Germinal center (tissue), 1 donor: Measurements from ENCODE around the gene RAB38.

ENCODE experiments used
- DNase-seq: peaks from one replicate; pipeline ENCODE4 v3.0.0; 2012; ENCODE audit warnings: mixed read lengths, low spot score

Gene RAB38

DNA sequence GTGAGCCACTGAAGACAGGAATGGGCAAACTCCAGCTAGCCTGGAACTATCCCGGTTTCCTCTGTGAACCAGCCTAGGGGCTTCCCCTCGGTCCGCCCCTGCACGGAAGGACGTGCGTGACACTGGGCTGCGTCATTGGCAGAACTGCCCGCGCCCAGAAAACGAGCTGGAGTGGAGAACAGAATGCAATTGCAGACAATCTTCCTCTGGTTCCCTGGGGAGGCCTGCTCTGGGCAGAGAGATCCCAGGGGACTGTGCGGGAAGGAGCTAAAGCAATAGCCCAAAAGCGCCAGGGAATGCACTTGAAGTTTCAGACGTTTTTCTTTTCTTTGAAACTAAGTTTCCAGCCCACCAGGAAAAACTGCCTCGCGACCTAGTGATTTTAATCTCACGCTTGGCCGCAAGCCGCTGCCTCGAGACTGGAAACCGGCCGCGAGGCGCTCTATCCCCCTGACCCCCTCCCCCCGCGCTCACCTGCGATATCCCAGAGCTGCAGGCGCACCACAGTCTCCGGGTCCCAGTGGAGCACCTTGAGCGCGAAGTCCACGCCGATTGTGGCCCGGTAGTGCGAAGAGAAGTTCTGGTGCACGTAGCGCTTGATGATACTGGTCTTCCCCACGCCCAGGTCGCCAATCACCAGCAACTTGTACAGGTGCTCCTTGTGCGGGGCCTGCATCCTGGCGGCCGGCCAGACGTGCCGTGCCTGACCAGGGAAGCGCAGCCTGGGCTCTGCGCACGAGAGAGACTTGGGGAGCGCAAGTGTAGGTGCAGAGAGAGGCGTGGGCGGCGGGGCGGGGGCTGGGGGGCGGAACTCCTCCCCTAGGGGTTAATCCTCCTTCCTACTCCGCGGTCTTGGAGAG, at the start of gene RAB38:
RAB38 (minus strand) TSS at position 735 of the 860 bp plus-strand sequence; CDS start at position 676, 59 bp downstream.
- no peak for DNase-seq

DNA sequence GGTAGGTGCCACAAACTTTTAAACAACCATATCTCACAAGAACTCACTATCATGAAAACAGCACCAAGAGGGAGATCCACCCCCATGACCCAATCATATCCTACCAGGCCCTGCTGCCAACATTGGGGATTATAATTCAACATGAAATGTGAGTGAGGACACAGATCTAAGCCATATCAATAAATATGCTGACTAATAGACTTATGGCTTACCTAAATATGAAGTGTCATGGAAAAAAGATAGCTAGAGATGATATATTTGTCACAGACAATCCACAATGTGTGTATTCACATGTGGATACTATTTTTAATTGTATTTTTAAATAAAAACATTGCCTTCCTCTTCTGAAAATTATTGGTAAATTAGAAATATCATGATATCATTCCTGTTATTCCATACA, 38.2 kb upstream of the RAB38 start:
- no peak for DNase-seq

DNA sequence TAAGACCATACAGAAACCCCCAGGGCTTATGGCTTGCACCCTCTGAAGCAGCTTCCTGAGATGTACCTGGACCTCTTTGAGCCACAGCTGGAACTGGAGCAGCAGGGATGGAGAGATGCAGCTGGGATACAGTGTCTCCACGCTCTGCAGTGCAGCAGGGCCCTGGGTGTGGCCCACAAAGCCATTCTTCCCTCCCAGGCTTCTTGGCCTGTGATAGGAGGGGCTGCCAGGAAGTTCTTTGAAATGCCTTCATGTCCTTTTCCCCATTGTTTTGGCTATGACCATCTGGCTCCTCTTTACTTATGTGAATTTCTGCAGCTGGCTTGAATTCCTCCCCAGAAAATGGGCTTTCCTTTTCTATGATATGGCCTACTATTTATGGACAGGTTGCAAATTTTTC, 37.1 kb upstream of the RAB38 start:
- DNase-seq: no peak

DNA sequence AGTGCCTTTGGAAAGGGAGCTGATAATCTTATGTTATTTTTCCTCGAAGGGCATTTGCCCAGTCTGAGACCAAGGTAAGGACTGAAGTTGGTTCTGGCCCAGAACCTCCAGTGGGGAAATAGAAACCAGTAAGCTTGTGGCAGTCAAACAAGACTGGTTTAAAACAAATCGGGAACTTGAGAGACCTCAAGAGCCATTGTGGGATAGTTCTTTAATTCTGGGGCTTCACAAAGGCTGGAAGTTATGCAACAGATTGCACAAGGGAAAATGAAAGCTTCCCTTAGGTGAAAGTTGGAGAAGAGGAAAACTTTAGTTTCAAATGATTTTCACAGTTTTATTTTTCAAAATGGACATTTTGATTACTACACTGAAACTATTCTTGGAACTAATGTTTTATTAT, 33.5 kb upstream of the RAB38 start:
- DNase-seq: no peak

DNA sequence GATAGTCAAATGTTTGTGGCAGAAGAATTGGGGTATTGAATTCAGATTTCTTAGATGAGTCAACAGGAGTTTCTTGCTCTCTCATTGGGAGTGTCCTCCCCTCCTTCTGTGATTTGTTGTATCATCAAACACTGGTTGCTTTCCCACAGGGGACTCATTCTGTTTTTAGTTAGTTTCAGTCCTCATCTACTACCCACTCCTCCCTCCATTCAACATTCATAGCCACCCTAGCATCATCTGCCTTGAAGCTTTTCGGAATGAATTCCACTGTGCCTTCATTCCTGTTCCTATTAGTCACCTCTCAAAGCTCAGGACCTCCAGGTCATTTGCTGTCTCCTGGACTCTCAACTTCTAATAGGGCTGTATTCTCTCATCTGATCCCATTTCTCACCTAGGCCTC, 31.5 kb upstream of the RAB38 start:
- DNase-seq: no peak

DNA sequence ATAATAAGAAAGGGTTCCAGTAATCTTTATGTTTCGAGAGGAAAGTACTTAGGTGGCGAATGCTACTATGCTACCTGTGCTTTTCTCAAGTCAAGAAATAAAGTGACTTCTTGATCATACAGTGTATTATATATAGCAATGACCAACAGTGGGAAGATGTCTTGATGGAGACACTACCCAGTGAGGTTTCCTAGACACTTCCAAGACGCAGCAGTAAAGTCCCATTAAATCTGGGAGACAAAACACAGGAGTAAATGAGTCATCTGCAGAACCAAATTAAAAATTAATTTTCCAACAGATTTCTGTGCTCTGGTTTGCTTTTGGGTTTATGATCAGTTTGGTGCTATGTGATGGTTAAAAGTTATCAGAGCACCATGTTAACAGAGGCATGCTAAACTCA, 29.1 kb upstream of the RAB38 start:
- no peak for DNase-seq

DNA sequence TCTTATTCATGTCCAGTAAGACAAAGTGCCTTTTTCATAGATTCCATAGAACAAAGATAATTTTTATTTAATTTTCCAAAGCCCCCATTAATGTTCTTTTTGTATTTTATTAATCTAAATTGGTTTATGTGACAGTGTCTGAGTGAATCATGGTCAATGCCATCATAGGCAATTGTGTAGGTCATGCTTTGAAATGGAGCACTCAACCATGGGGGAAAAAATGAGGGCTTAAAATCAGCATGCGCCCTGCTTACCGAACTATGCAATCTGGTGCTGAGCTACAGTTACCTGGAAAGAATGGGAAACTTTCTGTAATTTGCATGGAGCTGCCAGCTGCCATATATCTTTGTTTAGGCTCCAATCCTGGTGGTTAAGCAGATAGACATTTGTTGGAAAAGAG, 28.4 kb upstream of the RAB38 start:
- DNase-seq: no peak

DNA sequence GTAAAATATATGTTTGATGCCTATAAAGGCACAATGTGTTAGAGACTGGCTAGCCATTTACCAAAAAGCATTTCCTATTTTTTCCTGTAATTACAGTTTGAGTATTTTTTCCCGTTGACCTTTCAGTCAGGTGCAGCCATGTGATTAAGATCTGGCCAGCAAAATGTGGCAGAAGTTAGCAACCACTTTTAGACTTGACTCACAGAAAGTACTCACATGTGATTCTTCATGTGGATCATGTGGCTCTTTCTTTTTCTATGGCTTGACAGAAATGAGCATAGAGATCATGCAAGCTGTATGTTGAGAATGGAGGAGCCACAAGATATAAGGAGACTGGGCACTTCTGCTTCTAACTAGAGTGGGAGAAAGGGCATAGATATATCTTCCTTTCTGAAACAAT, 27.3 kb upstream of the RAB38 start:
- DNase-seq: no peak

DNA sequence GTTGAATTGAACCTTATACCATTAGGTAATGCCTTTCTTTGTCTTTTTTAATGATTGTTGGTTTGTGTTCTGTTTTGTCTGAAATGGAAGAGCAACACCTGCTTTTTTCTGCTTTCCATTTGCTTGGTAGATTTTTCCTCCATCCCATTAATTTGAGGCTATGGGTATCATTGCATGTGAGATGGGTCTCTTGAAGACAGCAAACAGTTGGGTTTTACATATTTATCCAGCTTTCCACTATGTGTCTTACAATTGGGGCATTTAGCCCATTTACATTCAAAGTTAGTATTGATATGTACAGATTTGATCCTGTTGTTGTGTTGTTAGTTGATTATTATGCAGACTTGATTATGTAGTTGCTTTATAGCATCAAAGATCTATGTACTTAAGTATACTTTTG, 21.1 kb upstream of the RAB38 start:
- DNase-seq: no peak

DNA sequence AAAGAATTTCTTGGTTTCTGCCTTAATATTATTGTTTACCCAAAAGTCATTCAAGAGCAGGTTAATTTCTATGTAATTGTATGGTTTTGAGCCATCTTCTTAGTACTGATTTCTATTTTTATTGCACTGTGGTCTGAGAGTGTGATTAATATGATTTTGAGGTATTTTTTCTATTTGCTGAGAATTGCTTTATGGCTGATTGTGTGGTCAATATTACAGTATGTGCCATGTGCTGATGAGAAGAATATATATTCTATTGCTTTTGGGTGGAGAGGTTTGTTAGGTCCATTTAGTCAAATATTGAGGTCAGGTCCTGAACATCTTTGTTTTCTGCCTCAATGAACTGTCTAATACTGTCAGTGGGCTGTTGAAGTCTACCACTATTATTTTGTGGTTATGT, 20.7 kb upstream of the RAB38 start:
- no peak for DNase-seq

DNA sequence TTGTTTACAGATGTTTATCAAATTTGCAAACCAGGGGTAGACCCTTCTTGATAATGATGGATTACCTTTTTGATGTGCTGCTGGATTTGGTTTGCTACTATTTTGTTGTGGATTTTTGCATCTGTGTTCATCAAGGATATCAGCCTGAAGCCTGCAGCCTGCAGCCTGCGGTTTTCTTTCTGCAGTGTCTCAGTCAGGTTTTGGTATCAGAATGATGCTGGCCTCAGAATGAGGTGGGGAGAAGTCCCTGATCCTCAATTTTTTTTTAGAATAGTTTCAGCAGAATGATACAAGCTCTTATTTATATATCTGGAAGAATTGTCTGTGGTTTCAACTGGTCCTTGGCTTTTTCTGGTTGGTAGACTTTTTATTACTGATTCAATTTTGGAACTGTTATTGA, 19.7 kb upstream of the RAB38 start:
- no peak for DNase-seq

DNA sequence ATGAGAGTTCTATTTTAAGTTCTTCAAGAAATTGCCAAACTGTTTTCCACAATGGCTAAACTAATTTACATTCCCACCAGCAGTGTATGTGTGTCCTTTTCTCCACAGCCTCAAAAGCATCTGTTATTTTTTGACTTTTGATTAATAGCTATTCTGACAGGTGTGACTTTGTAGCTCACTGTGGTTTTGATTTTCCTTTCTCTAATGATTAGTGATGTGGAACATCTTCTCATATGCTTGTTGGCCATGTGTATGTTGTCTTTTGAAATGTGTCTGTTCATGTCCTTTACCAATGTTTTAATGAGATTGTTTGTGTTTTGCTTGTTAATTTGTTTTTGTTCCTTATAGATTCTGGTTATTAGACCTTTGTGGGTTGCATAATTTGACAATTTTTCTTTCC, 18.0 kb upstream of the RAB38 start:
- DNase-seq: no peak

DNA sequence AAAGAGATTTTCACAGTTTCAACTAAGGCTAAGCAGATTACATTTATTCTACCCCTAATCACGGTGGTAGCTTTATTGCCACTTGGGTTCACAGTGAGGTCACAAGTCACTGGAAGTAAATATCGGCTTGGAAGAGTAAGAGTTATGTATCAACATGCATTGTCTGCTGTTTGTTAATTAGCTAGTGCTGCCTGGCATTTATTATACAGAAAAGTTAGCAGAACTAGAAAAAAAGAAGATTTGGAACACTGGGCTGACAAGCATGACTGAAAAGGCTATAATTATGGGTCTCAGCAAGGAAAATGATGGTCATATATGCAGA, 13.7 kb upstream of the RAB38 start:
- DNase-seq: no peak

DNA sequence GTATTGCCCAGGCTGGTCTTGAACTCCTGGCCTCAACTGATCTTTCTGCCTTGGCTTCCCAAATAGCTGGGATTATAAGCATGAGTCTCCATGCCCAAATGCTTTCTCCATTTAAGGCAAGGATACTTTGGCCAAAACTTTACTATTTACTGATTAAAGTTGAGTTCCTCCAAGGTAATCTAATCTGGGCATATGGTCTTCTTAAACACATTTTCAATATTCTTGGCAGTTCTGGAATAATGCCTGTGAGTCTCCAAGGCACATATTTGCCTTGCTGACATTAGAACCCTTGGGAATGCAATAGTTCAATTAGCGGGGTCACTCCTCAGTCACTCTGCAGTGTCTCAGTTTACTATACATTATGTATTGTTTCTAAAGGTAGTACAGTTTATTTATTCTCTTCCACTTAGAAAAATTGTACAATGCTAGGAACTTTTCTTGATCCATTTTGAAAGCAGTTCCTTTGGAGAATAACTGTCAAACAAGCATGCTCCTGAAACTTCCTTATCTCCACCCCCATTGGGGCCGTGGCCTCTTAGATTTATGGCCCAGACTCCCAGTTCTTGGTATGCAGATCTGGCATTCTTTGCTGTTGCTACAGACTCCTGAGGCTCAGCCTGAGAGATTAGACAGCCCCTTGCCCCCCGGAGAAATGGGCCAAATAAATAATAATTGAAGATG, 13.1 kb upstream of the RAB38 start:
- DNase-seq: no peak

DNA sequence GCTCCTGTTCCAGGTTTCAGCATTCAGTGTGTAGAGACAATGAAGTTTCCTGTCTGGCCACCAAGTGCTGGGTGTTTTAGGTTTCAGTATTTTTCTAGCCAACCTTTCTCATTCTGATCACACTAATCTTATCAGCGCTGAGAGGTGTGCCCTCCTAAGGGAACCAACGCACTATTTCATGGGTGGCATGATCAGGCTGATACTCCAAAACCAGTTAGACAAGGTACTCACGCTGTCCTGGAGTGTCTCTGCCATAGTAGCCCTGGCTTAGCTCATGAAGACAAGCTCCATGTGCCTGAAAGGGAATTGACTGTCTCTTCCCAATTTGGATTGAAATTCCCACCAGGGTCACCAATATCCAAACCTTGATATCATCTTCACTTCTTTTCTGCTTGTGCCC, 8.0 kb upstream of the RAB38 start:
- no peak for DNase-seq

DNA sequence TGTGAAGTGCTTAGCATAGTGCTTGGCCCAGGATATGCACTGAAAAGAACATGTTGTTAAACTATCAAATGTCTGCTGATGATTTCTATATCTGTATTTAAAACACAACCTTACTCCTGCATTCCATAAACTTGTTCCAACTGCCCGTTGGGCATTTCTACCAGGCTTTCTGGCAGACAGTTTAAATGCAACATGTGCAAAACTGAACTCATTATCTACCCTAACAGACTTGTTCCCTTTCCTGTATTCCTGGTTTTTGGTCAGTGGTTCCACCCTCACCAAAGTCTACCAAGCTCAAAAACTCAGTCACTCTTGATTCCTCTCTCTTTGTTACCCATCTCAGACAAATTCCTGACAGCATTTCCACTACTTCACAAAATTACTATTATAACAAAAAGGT, 6.5 kb upstream of the RAB38 start:
- DNase-seq: no peak

DNA sequence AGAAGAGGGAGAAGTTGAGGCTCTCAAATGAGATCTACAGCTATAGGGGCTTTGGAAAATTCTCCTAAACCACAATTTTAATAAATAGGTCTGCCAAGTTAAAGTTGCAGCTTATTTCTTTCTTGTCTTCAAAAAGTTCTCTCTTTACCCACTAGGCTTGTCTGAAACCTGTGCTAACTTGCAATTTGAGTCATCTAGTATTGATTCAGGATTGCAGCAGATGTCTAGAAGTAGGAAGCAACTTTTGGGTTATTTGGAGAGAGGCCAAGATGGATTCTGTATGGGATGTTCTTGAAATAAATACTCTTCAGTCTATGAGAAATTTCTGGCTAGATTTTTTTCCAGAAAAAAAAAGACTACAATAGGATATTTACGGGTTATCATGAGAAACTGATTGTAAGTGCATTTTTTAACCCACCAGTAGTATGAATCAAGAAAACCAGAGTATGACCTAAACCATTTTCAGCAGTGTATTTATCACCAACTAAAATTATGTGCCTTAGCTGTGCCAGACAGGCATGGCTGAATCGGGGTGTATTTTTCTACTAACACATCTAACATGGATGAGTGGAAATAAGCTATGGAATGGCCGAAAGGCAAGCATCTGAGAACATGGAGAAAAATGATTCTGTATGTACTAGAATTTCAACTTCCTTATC, 4.9 kb upstream of the RAB38 start:
- DNase-seq: no peak

DNA sequence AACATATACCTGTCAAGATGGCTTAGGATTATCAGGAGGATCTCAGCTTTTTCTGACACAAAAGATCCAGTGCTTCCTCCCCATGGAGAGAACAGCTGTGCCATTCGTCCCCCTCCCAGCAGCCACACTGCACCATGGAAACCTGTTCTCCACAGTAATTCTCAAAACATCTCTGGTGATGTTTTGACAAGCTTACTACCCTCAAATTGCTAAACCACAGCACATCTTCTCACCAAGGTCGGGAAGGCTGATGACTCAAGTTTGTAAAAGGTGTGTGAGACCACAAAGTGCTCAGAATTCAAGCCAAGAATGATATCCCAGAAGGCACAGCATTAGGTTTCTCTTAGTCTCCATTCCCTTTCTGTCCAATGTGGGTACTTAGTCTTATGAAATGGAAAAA, 3.9 kb upstream of the RAB38 start:
- no peak for DNase-seq

DNA sequence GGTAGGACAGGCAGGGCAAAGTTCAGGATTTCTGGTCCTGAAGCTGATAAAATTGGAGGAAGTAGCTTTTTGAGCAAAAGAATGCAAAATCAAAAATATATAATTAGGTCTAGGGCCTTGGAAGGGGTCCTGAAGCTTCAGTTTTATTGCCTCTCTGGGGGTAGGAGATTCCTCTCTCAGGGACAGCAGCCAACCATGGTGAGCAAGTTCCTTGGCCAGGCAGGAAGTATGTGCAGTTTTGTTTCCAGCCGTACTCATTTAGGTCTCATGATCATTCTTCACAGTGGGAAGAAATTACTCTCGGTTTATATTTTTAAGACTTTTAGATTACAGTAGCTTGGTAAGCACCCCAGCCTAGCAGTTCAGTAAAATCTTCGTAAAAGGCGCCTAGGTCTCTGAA, 2.9 kb upstream of the RAB38 start:
- no peak for DNase-seq

DNA sequence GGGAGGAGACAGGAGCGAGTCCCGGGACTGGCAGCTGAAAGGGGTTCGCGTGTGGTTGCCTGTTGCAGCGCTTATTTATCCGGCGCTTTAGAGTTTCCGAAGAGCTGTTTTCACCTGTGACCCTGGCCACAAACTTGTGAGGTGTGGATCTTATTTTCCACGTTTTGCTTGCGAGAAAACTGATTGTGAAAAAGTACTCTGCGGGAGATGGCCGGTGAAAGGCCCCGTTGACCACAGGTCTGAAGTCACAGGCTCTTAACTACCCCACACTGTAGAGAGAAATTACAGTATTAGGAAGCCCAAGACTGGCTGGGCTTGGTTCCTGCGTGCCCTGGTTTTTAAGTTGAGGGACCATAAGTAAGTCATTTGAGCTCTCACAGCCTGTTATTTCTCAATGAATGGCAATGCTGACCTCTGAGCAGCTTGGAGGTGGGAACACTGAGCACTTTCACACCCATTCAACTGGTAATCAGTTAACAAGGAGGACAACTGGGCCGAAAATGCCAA, 379 bp upstream of the RAB38 start:
- DNase-seq: no peak

DNA sequence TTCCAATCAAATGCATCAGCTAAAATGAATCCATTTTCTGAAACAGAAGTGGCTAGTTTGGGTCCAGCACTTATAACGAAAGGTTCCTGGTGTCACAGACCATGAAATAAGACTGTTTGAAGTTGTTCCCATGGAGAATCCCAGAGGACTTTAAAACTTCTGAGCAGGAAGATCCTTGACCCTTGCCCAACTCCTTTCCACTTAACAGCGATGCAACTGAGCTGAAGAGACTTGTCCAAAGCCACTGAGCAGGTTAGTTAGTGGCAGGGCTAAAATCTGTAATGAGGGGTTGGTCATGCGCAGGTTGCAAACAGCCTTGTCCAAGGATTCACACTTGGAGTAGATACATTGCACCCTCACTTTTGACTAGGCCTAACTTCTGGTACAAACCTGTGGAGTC, 1.3 kb downstream of the RAB38 start:
- DNase-seq: no peak

DNA sequence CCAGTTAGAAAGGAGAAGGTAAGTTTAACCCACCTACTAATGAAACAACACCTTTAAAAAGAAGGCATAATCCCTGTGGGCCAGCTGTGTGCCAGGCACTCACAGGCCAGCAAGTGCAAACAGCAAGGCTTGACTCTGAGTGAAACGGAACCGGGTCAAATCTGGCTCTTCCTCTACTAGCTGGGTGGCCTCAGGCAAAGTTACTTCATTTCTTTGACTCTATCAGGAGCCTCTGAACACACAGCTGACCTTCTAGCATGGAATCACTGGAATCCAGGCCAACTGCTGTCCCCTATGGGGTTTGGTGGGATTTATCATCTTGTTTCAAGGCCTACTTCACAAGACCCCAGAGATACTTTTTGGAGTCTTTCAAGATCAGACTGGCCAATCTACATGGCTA, 3.3 kb downstream of the RAB38 start:
- DNase-seq: no peak

DNA sequence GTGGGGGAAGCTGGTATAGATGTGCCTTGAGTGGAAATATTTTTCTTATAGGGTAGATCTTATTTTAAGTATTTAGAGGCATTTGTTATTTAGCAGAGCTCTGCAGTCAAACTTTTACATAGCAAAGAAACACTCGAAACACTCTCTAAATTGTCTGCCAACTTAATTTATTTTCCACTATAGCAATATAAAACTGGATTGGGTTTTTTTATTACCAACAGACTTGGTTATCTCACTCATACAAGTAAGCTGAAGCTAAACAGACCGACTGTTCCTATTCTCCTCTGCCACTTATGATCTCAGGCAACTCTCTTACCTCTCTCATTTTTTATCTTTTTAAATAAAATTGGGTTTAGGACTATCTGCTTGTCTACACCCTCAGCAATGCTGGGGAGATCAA, 4.6 kb downstream of the RAB38 start:
- no peak for DNase-seq
